Glutamatergic neuron (in vitro differentiated cells): ENCODE measurements around the gene TTN. TPM values are rescaled to one million over a fixed set of nuclear protein-coding genes. Genes with fewer than 3 reads are reported as not detected.

ENCODE experiments used
- DNase-seq: peaks from one replicate; pipeline ENCODE4 v3.0.0; 2022
- H3K27ac Mint-ChIP-seq: one replicate; pipeline ENCODE4 v1.8.0; 2020; ENCODE audit warnings: mild to moderate bottlenecking, mixed read lengths, inconsistent platforms; ENCODE audit not compliant: unreplicated experiment
- H3K27me3 Mint-ChIP-seq: one replicate; pipeline ENCODE4 v1.8.0; 2020; ENCODE audit warnings: mild to moderate bottlenecking, moderate library complexity, mixed read lengths, inconsistent platforms; ENCODE audit not compliant: unreplicated experiment
- H3K36me3 Mint-ChIP-seq: one replicate; pipeline ENCODE4 v1.8.0; 2020; ENCODE audit warnings: mild to moderate bottlenecking, mixed read lengths, inconsistent platforms; ENCODE audit not compliant: unreplicated experiment
- H3K4me1 Mint-ChIP-seq: one replicate; pipeline ENCODE4 v1.8.0; 2020; ENCODE audit warnings: mild to moderate bottlenecking, low read depth, mixed read lengths, inconsistent platforms; ENCODE audit not compliant: unreplicated experiment
- H3K4me3 Mint-ChIP-seq: one replicate; pipeline ENCODE4 v1.8.0; 2020; ENCODE audit warnings: mild to moderate bottlenecking, mixed read lengths, inconsistent platforms; ENCODE audit not compliant: unreplicated experiment
- H3K9me3 Mint-ChIP-seq: one replicate; pipeline ENCODE4 v1.8.0; 2020; ENCODE audit warnings: mild to moderate bottlenecking, moderate library complexity, mixed read lengths, inconsistent platforms; ENCODE audit not compliant: unreplicated experiment
- total RNA-seq: library from RNA; stranded (reverse); fragmentation: NEBNext Ultra II Directional; extraction: Animal tissue kit (Norgen Biotek cat#: 25700); gene quantifications from one replicate; pipeline ENCODE4 v1.2.1, GENCODE V29; 2021; ENCODE audit not compliant: unreplicated experiment
- TF ChIP-seq, protein P1 (sequence below): fragments of 200-600 bp; sonication (generic); IDR thresholded peaks from one replicate; pipeline ENCODE4 v1.5.0; 2021; ENCODE audit not compliant: partially characterized antibody, unreplicated experiment

Gene TTN
- total RNA-seq, 1 donor from 2014 or later, result 0.34 TPM

DNA sequence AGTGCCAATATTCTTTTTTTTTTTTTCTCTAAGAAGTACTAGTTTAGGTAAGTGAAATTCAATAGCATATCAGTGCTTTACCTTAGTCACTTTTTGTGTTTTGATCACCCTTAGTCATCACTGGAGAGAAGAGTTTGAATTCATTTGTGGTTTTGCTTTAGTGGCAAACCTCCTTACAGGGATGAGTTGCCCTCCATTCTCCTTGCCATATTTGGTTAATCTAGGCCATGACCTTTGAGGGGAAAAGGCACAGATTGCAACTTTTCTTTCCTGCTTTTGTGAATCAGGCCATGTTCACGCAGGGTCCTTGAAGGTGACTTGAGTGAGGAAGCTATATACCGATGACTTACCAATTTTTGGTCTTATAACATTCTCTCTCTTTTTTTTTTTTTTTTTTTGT is 292.6 kb downstream of the TTN start:
- H3K27me3 Mint-ChIP-seq, result peaks cover 2% of the 10 kb centered on the region
- no peaks in the 10 kb centered on the region for H3K4me1 Mint-ChIP-seq
- no peak overlapping the region for H3K4me3 Mint-ChIP-seq
- no peaks in the 10 kb centered on the region for H3K36me3 Mint-ChIP-seq
- TF ChIP-seq, protein P1, sequence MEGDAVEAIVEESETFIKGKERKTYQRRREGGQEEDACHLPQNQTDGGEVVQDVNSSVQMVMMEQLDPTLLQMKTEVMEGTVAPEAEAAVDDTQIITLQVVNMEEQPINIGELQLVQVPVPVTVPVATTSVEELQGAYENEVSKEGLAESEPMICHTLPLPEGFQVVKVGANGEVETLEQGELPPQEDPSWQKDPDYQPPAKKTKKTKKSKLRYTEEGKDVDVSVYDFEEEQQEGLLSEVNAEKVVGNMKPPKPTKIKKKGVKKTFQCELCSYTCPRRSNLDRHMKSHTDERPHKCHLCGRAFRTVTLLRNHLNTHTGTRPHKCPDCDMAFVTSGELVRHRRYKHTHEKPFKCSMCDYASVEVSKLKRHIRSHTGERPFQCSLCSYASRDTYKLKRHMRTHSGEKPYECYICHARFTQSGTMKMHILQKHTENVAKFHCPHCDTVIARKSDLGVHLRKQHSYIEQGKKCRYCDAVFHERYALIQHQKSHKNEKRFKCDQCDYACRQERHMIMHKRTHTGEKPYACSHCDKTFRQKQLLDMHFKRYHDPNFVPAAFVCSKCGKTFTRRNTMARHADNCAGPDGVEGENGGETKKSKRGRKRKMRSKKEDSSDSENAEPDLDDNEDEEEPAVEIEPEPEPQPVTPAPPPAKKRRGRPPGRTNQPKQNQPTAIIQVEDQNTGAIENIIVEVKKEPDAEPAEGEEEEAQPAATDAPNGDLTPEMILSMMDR, result no peak
- peaks cover 1% of the 10 kb centered on the region for H3K9me3 Mint-ChIP-seq
- no peak overlapping the region for H3K27ac Mint-ChIP-seq
- no peak for DNase-seq

DNA sequence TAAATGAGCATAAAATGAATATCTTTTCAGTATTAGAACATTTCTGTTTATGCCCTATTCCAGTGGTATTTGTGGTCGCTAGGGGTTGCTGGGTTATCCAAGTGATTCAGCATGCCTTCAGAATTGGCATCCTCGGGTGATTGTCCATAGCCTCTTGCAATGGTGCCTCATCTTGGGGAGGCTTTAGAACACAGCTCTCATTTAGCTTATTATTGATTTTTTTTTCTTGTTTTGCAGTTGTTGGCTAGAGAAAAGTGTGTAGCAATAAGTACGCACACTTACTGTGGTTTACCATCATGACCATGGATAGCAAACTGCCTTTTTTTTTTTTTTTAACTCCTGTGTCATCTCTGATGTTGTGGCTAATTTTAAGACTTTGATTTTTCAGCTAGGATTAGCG is 293.3 kb downstream of the TTN start:
- DNase-seq, result no peak
- no peaks in the 10 kb centered on the region for H3K36me3 Mint-ChIP-seq
- peaks cover 4% of the 10 kb centered on the region for H3K9me3 Mint-ChIP-seq
- TF ChIP-seq, protein P1, result no peak
- H3K4me1 Mint-ChIP-seq, result no peaks in the 10 kb centered on the region
- no peak overlapping the region for H3K4me3 Mint-ChIP-seq
- H3K27me3 Mint-ChIP-seq, result peaks cover 2% of the 10 kb centered on the region
- no peak overlapping the region for H3K27ac Mint-ChIP-seq

DNA sequence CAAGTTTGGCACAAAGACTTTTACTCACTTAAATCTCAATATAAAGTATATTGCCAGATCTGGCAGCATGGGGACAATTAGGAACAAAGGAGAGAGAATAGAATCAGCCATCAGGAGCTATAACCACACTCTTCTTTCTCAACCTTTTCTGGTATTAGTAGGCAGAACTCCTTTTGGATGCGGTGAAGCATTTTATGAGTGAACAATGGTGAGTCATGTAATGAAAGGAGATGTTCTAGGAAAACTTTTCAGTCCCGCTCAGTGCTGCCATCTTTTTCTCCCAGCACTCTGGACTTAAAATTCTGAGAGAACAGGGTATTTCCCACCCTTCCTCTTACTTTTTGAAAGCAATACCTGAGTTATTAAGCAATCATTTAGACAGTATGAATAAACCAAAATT is 294.7 kb downstream of the TTN start:
- H3K9me3 Mint-ChIP-seq, result peaks cover 4% of the 10 kb centered on the region
- H3K27ac Mint-ChIP-seq, result no peak overlapping the region
- TF ChIP-seq, protein P1, result no peak
- peaks cover 2% of the 10 kb centered on the region for H3K27me3 Mint-ChIP-seq
- no peak overlapping the region for H3K4me3 Mint-ChIP-seq
- H3K36me3 Mint-ChIP-seq, result no peaks in the 10 kb centered on the region
- no peak for DNase-seq
- H3K4me1 Mint-ChIP-seq, result no peaks in the 10 kb centered on the region

DNA sequence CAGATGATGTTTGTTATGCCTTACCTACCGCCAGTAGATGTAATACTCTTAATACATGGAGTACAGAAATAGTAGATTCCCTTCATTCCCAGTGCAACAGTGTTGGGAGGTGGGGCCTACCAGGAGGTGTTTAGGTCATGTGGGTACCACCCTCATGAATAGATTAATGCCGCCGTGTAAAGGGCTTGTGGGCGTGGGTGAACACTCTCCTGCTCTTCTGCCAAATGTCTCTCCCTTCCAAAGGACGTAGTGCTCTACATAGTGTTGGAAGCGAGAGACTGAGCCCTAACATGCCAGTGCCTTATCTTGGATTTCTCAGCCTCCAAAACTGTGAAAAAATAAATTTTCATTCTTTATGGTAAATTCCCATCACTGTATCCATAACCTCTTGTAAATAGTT is 296.8 kb downstream of the TTN start:
- peaks cover 4% of the 10 kb centered on the region for H3K9me3 Mint-ChIP-seq
- H3K27ac Mint-ChIP-seq, result no peak overlapping the region
- H3K36me3 Mint-ChIP-seq, result no peaks in the 10 kb centered on the region
- TF ChIP-seq, protein P1, result no peak
- no peak overlapping the region for H3K4me3 Mint-ChIP-seq
- H3K4me1 Mint-ChIP-seq, result no peaks in the 10 kb centered on the region
- no peak for DNase-seq
- H3K27me3 Mint-ChIP-seq, result peaks cover 2% of the 10 kb centered on the region

DNA sequence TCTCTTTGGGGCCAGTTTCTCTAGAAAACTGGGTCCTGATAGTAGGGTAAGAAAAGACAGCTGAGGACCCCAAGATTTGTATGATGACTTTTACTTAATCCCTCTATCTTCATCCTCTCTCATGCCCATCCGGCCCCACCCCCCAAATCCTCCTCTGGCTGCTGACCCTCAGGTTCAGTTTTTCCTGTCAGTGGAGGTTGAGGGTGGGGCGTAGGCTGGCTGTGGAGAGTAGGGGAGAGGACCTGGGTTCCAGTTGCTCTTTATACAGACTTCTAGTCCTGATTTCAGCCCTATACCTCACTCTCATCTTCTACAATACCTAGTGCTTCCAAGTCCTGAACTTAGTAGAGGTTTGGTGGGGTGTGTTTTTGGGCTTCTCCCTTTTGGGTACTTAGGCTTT is 298.6 kb downstream of the TTN start:
- peaks cover 3% of the 10 kb centered on the region for H3K9me3 Mint-ChIP-seq
- TF ChIP-seq, protein P1, result no peak
- no peaks in the 10 kb centered on the region for H3K4me1 Mint-ChIP-seq
- H3K4me3 Mint-ChIP-seq, result no peak overlapping the region
- no peaks in the 10 kb centered on the region for H3K27me3 Mint-ChIP-seq
- no peak overlapping the region for H3K27ac Mint-ChIP-seq
- no peaks in the 10 kb centered on the region for H3K36me3 Mint-ChIP-seq
- DNase-seq, result no peak
